ENCODE data around the gene BCAS1. TPM values are rescaled to one million over a fixed set of nuclear protein-coding genes. Genes with fewer than 3 reads are reported as not detected.
A peak's percentile ranks its signal among the peaks of the same experiment; 100 is the strongest.

BCAS1 gene
- total and polyA plus RNA-seq, 12 donors, result 0.07 to 2.3 (median 0.13) TPM; not detected in 7

DNA sequence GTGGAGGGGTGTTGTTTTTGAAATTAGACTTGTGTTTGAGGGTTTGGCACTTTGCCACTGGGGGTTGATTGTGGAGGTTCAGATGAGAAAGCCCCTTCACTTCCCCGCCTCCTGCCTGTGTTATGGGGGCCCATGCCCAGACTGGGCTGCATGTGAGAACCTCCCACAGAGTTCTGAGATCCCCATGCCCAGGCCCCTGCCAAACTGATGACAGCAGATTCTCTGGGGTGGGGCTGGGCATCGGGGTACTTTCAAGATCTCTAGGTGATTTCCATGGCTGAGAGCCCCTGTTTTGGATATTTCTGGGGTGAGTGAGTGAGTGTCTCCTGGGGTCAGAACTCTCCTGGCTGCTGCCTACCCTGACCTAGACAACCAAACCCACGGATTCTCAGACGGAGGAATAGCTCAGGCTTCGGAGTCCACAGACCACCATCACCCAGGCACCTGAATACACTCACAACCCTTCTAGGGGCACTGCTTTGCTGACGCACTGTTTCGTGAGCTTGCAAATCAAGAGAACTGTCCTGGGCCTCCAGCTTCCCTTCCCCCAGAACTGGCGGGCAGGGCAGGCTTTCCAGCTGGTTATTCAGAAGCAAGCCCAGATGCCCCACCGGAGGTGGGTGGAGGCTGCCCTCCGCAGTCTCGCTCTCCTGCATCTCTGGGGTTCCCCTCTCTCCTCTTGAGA, 6.3 kb downstream of the BCAS1 start:
- Histone ChIP-seq H3K27me3 (no peaks in the 10 kb centered on the region), H3K27ac (no peak overlapping the region), H3K4me3 (no peak overlapping the region), H3K36me3 (replicated peaks in 1 of 2) (no peaks in the 10 kb centered on the region), H3K4me1 (replicated peaks in 1 of 2) (no peaks in the 10 kb centered on the region), H3K9me3 (replicated peaks in 1 of 3) (no peaks in the 10 kb centered on the region)
- WGBS, 4 donors, result 63 to 80% (median 67%) methylated on average over 6 to 11 of the region's 11 CpGs
- TF ChIP-seq POLR2A (IDR thresholded peaks at IDR 0.05), result no peak
- TF ChIP-seq CTCF (IDR thresholded peaks at IDR 0.05), result no peak
- no peak for DNase-seq
- intact Hi-C loops (cut with DNase I), result no loop called here

- 52 to 79% (median 55%) methylated on average over 3 of the region's 3 CpGs for WGBS, 4 donors
These were observed 6.8 kb downstream of the BCAS1 start for GRCh38 chr20:54063580-54063979.

GRCh38 chr20:54062812-54063280, 7.5 kb downstream of the BCAS1 start:
- no peak overlapping the region for H3K27ac ChIP-seq
- peak; percentile 43 to 60 (median 50) for TF ChIP-seq CTCF (IDR thresholded peaks at IDR 0.05)
- no peak for TF ChIP-seq POLR2A (IDR thresholded peaks at IDR 0.05)

More at GRCh38 chr20:54063580-54063979, 6.8 kb downstream of the BCAS1 start:
- DNase-seq, result no peak
- TF ChIP-seq POLR2A (IDR thresholded peaks at IDR 0.05) (no peak), CTCF (IDR thresholded peaks at IDR 0.05) (no peak)
- Histone ChIP-seq H3K27ac (no peak overlapping the region), H3K4me3 (no peak overlapping the region), H3K9me3 (replicated peaks in 1 of 3) (no peaks in the 10 kb centered on the region), H3K27me3 (no peaks in the 10 kb centered on the region), H3K4me1 (replicated peaks in 1 of 2) (no peaks in the 10 kb centered on the region), H3K36me3 (replicated peaks in 1 of 2) (no peaks in the 10 kb centered on the region)
- intact Hi-C loops (cut with DNase I), result no loop called here

DNA sequence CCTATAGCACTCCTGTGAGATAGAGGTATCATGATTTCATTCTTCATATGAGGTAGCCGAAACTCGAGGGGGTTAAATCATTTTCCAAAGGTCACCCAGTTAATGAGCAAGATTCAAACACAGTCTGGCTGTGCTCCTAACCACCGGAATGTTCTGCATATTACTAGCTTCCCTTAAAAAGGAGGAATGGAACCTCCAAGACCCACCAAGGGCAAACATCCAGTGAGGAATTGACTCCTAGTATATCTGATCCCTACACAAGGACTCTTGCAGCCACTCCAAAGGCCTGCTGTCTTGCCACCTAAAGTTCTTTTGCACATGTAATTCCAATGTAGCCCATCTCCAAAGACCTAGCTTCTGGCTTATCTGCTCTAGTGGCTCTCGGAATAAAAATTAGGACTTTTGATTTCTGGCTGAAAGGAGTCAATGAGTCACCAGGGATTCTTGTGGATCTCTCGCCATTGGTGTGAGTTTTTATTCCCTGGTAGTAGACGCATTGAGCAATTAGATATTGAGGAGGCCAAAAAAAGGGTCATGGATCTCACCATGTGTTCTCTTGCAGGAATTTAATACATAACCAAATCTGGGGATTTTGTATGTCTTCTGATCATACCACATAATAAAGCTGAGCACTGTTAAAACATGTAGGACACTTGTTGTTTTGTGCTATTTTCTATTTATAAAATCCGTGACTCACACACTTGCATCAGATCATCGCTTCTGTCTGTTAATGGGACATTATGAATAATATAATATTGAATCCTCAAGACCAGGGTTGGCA, 9.1 kb downstream of the BCAS1 start:
- no peaks in the 10 kb centered on the region for H3K4me1 ChIP-seq (replicated peaks in 1 of 2)
- DNase-seq, result no peak
- intact Hi-C loops (cut with DNase I), result no loop called here
- WGBS, 4 donors, result 51 to 70% (median 59%) methylated on average over 8 of the region's 8 CpGs
- no peaks in the 10 kb centered on the region for H3K27me3 ChIP-seq
- H3K27ac ChIP-seq, result peak overlapping the region in 1 of 5 donors; percentile 29
- no peak for TF ChIP-seq CTCF (IDR thresholded peaks at IDR 0.05)
- no peak for TF ChIP-seq POLR2A (IDR thresholded peaks at IDR 0.05)
- no peaks in the 10 kb centered on the region for H3K36me3 ChIP-seq (replicated peaks in 1 of 2)
- no peak overlapping the region for H3K4me3 ChIP-seq
- no peaks in the 10 kb centered on the region for H3K9me3 ChIP-seq (replicated peaks in 1 of 3)

More at GRCh38 chr20:54062812-54063280, 7.5 kb downstream of the BCAS1 start:
- no peaks in the 10 kb centered on the region for H3K27me3 ChIP-seq
- no peaks in the 10 kb centered on the region for H3K4me1 ChIP-seq (replicated peaks in 1 of 2)
- no peak overlapping the region for H3K4me3 ChIP-seq
- 34 to 42% (median 41%) methylated on average over 4 of the region's 4 CpGs for WGBS, 4 donors
- DNase-seq, result no peak
- intact Hi-C loops (cut with DNase I), result no loop called here
- no peaks in the 10 kb centered on the region for H3K9me3 ChIP-seq (replicated peaks in 1 of 3)
- H3K36me3 ChIP-seq (replicated peaks in 1 of 2), result no peaks in the 10 kb centered on the region

Measured in adrenal gland (tissue), 12 donors.